Astrocyte of the hippocampus (primary cell): Measurements from ENCODE around the gene PPP4C.
"Not testable (repeated sequence)": the region's sequence is repeated elsewhere in the genome, so short reads cannot be mapped to it uniquely, and the experiment has no call there.

Experiments used
- DNase-seq: peaks from one replicate; pipeline ENCODE4 v3.0.0; 2011; ENCODE audit warnings: low read depth, low spot score

PPP4C gene

GRCh38 chr16:30075503-30076275 is at the start of gene PPP4C:
PPP4C (plus strand) TSS chr16:30075994; CDS start chr16:30076378, 384 bp downstream.
- DNase-seq = peak; percentile 96

GRCh38 chr16:30026449-30026848 is 49.3 kb upstream of the PPP4C start:
- DNase-seq = no peak

GRCh38 chr16:30027588-30028437 is 48.0 kb upstream of the PPP4C start:
- no peak for DNase-seq

- DNase-seq = peak; percentile 49
Measured at GRCh38 chr16:30028438-30029076, 47.2 kb upstream of the PPP4C start.

GRCh38 chr16:30030011-30030685 is 45.6 kb upstream of the PPP4C start:
- DNase-seq = no peak

GRCh38 chr16:30030841-30031413 is 44.9 kb upstream of the PPP4C start, which contains the start of gene TLCD3B:
TLCD3B (minus strand) TSS chr16:30031271; CDS start chr16:30030527, 744 bp downstream.
- DNase-seq = peak; percentile 26

GRCh38 chr16:30031477-30031918 is 44.3 kb upstream of the PPP4C start:
- DNase-seq = no peak

GRCh38 chr16:30032083-30032819 is 43.5 kb upstream of the PPP4C start:
- peak; percentile 72 for DNase-seq

GRCh38 chr16:30033270-30033669 is 42.5 kb upstream of the PPP4C start:
- no peak for DNase-seq

GRCh38 chr16:30040221-30040620 is 35.6 kb upstream of the PPP4C start:
- DNase-seq = no peak

GRCh38 chr16:30040690-30041089 is 35.1 kb upstream of the PPP4C start:
- DNase-seq = not testable (repeated sequence)

- DNase-seq = no peak
Measured at GRCh38 chr16:30041841-30042240, 34.0 kb upstream of the PPP4C start.

- no peak for DNase-seq
Measured at GRCh38 chr16:30046178-30046577, 29.6 kb upstream of the PPP4C start.

- no peak for DNase-seq
Measured at GRCh38 chr16:30046588-30046987, 29.2 kb upstream of the PPP4C start.

GRCh38 chr16:30049871-30050270 is 25.9 kb upstream of the PPP4C start:
- no peak for DNase-seq

- DNase-seq = peak; percentile 56
Measured at GRCh38 chr16:30051518-30051917, 24.3 kb upstream of the PPP4C start.

- DNase-seq = peak; percentile 96
Measured at GRCh38 chr16:30052671-30053372, 23.0 kb upstream of the PPP4C start.

GRCh38 chr16:30053376-30054015 is 22.3 kb upstream of the PPP4C start:
- DNase-seq = peak; percentile 51

- no peak for DNase-seq
Measured at GRCh38 chr16:30054451-30054850, 21.3 kb upstream of the PPP4C start.
